Breast epithelium (tissue), 3 donors: ENCODE measurements around the gene GRIK4.

Source experiments
- CTCF ChIP-seq, 3 donors: fragments of 450-650 bp; IDR thresholded peaks; one replicate each; pipeline ENCODE4 v1.5.1; 2016 to 2017; ENCODE audit warnings: antibody characterized with exemption in 3 of 3, mild to moderate bottlenecking in 3 of 3, moderate library complexity in 3 of 3
- POLR2AphosphoS5 ChIP-seq, 3 donors: sonication (generic); formaldehyde crosslinking; IDR thresholded peaks; one replicate each; pipeline ENCODE4 v1.6.1; 2017; ENCODE audit warnings: antibody characterized with exemption in 3 of 3

DNA sequence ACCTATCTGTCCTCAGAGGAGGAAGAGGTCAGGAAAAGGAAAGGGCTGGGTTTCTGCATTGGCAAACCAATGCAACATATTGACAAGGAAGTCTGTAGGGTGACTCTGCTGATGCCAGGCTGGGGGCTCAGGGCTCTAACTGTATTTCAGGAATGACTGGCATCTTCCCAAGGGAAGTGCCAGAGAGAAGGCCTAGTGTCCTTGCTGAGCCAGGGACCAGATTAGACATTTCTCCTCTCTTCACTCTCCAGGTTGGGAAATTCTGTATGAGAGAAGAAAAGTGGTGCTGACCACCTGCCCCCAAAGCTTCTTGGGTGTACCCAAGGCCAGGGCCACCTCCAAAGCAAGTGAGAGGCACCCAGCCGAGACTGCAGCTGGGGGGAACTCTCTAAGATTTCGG, 27.2 kb downstream of the GRIK4 start:
- no peak for TF ChIP-seq CTCF (IDR thresholded peaks at IDR 0.05)
- TF ChIP-seq POLR2AphosphoS5 (IDR thresholded peaks at IDR 0.05): no peak
